Measurements from ENCODE around the gene BICDL1. TPM values are rescaled to one million over a fixed set of nuclear protein-coding genes. Genes with fewer than 3 reads are reported as not detected.
A peak's percentile ranks its signal among the peaks of the same experiment; 100 is the strongest.

The BICDL1 gene
- total RNA-seq, 1 experiment from 2014 or later = 2.4 TPM

DNA sequence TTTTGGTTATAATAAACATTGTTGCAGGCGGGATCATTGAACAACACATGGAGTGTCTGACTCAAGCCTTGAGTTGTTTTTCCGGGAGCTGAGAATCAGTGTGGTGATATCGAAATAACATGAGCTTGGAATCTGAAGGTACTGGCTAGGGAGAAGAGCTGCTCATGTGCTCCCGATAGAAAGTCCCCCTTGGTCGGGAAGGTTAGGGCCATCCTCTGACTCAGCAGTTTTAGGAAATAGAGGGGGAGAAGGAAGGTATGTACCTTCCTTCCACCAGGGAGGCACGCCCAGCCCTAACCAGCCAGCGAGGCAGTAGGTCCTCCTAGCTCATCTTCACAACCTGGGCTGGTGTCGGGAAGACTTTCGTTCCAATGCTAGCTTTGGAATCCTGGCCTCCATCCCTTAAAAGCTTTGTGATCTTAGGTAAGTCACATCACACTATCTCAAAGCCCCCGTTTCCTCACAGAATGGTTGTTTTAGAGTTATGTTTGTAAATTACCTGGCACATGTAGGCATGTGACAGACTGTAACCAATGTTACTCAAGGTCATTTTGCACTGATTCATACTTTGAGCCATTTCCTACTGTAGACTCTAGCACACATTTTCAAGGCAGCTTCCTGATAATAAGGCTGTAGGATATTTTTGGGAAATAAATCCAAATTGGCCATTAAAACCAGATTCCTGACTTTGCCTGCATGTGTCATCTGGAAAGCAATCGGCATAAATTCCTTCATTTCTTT lies 129.5 kb downstream of the BICDL1 start:
- no TSS peak for BruUV-seq (replicated peaks)
- no peaks in the 10 kb centered on the region for H3K9me3 ChIP-seq (ENCODE audit: low read depth, low read length, poor library complexity, severe bottlenecking)
- H3K27me3 ChIP-seq (replicated peaks; ENCODE audit: insufficient read depth, low read depth, low read length, poor library complexity) = no peaks in the 10 kb centered on the region
- no peaks in the 10 kb centered on the region for H3K36me3 ChIP-seq (ENCODE audit: insufficient read depth, low read length, poor library complexity, severe bottlenecking)
- peak; percentile 20 for DNase-seq (ENCODE audit: low spot score)
- peaks cover 13% of the 10 kb centered on the region for H3K4me1 ChIP-seq (ENCODE audit: insufficient read depth, low read length, poor library complexity, severe bottlenecking)
- no peak for TF ChIP-seq EZH2 (IDR thresholded peaks at IDR 0.05; ENCODE audit: borderline replicate concordance, low read depth, low read length, poor library complexity, severe bottlenecking)
- TF ChIP-seq, protein P1, sequence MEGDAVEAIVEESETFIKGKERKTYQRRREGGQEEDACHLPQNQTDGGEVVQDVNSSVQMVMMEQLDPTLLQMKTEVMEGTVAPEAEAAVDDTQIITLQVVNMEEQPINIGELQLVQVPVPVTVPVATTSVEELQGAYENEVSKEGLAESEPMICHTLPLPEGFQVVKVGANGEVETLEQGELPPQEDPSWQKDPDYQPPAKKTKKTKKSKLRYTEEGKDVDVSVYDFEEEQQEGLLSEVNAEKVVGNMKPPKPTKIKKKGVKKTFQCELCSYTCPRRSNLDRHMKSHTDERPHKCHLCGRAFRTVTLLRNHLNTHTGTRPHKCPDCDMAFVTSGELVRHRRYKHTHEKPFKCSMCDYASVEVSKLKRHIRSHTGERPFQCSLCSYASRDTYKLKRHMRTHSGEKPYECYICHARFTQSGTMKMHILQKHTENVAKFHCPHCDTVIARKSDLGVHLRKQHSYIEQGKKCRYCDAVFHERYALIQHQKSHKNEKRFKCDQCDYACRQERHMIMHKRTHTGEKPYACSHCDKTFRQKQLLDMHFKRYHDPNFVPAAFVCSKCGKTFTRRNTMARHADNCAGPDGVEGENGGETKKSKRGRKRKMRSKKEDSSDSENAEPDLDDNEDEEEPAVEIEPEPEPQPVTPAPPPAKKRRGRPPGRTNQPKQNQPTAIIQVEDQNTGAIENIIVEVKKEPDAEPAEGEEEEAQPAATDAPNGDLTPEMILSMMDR (conservative IDR thresholded peaks at IDR 0.05; ENCODE audit: low read depth, low read length) = no peak
- ChIA-PET POLR2A (ENCODE audit: low non-redundant PET) (no interaction called here), CTCF (no interaction called here)
- H3K4me3 ChIP-seq (ENCODE audit: low read depth, low read length, poor library complexity, severe bottlenecking) = peak overlapping the region; percentile 98
- intact Hi-C loops (cut with micrococcal nuclease; ENCODE audit: unreplicated experiment) = loop anchor here (10.0 kb wide), 1 partner anchor 146 kb away; the partner anchor contains the start of gene PXN
- no peak overlapping the region for H3K27ac ChIP-seq (ENCODE audit: low read depth, low read length, poor library complexity, severe bottlenecking)

DNA sequence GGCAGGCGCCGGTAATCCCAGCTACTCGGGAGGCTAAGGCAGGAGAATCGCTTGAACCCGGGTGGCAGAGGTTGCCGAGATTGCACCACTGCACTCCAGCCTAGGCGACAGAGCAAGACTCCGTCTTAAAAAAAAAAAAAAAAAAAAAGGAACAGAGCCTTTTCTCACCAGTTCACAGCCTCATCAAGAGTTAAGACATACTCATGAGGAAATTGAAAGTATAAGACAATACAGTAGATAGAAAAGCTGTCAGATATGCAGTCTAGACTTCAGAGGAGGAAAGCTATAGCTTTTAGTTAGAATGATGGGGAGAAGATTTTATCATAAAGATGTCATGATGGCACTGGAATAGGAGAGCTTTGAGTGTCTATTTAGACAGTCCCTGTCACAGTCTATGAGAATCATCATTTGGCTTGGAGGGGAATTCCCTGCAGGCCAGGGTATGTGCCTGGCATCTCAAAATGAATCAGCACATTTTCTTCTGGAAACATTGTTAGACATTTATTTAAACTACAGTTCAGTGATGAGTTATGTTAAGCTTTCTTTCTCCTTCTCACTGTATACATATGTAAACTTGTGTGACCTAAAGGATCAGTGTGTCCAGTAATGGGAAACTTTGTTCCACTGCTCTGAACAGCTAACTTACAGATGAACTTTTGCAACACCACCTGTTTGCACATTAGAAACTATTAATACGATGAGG lies 130.4 kb downstream of the BICDL1 start:
- H3K36me3 ChIP-seq (ENCODE audit: insufficient read depth, low read length, poor library complexity, severe bottlenecking) = no peaks in the 10 kb centered on the region
- DNase-seq (ENCODE audit: low spot score) = no peak
- H3K27ac ChIP-seq (ENCODE audit: low read depth, low read length, poor library complexity, severe bottlenecking) = peak overlapping the region; percentile 16
- intact Hi-C loops (cut with micrococcal nuclease; ENCODE audit: unreplicated experiment) = loop anchor here (10.0 kb wide), 1 partner anchor 145 kb away; the partner anchor contains the start of gene PXN
- ChIA-PET CTCF (no interaction called here), POLR2A (ENCODE audit: low non-redundant PET) (no interaction called here)
- TF ChIP-seq, protein P1 (conservative IDR thresholded peaks at IDR 0.05; ENCODE audit: low read depth, low read length) = no peak
- no peak for TF ChIP-seq EZH2 (IDR thresholded peaks at IDR 0.05; ENCODE audit: borderline replicate concordance, low read depth, low read length, poor library complexity, severe bottlenecking)
- no peaks in the 10 kb centered on the region for H3K27me3 ChIP-seq (replicated peaks; ENCODE audit: insufficient read depth, low read depth, low read length, poor library complexity)
- BruUV-seq (replicated peaks) = no TSS peak
- no peaks in the 10 kb centered on the region for H3K9me3 ChIP-seq (ENCODE audit: low read depth, low read length, poor library complexity, severe bottlenecking)
- no peak overlapping the region for H3K4me3 ChIP-seq (ENCODE audit: low read depth, low read length, poor library complexity, severe bottlenecking)
- peaks cover 13% of the 10 kb centered on the region for H3K4me1 ChIP-seq (ENCODE audit: insufficient read depth, low read length, poor library complexity, severe bottlenecking)

- Histone ChIP-seq H3K4me1 (ENCODE audit: insufficient read depth, low read length, poor library complexity, severe bottlenecking) (peaks cover 9% of the 10 kb centered on the region), H3K36me3 (ENCODE audit: insufficient read depth, low read length, poor library complexity, severe bottlenecking) (peaks cover under 1% of the 10 kb centered on the region), H3K9me3 (ENCODE audit: low read depth, low read length, poor library complexity, severe bottlenecking) (no peaks in the 10 kb centered on the region), H3K27me3 (replicated peaks; ENCODE audit: insufficient read depth, low read depth, low read length, poor library complexity) (no peaks in the 10 kb centered on the region), H3K4me3 (ENCODE audit: low read depth, low read length, poor library complexity, severe bottlenecking) (no peak overlapping the region), H3K27ac (ENCODE audit: low read depth, low read length, poor library complexity, severe bottlenecking) (no peak overlapping the region)
- DNase-seq (ENCODE audit: low spot score) = no peak
- intact Hi-C loops (cut with micrococcal nuclease; ENCODE audit: unreplicated experiment) = no loop called here
- ChIA-PET CTCF (no interaction called here), POLR2A (ENCODE audit: low non-redundant PET) (no interaction called here)
- no peak for TF ChIP-seq EZH2 (IDR thresholded peaks at IDR 0.05; ENCODE audit: borderline replicate concordance, low read depth, low read length, poor library complexity, severe bottlenecking)
- TF ChIP-seq, protein P1 (conservative IDR thresholded peaks at IDR 0.05; ENCODE audit: low read depth, low read length) = no peak
- no TSS peak for BruUV-seq (replicated peaks)
Observed at GRCh38 chr12:120121343-120121742, 132.3 kb downstream of the BICDL1 start.

Data from A673 (cell line).